ENCODE data around the gene AGO4. TPM values are rescaled to one million over a fixed set of nuclear protein-coding genes. Genes with fewer than 3 reads are reported as not detected.

Gene AGO4
- total RNA-seq, 1 donor: 13.8 TPM

GRCh38 chr1:35825255-35825654 is 17.4 kb downstream of the AGO4 start:
- TF ChIP-seq, protein P1, sequence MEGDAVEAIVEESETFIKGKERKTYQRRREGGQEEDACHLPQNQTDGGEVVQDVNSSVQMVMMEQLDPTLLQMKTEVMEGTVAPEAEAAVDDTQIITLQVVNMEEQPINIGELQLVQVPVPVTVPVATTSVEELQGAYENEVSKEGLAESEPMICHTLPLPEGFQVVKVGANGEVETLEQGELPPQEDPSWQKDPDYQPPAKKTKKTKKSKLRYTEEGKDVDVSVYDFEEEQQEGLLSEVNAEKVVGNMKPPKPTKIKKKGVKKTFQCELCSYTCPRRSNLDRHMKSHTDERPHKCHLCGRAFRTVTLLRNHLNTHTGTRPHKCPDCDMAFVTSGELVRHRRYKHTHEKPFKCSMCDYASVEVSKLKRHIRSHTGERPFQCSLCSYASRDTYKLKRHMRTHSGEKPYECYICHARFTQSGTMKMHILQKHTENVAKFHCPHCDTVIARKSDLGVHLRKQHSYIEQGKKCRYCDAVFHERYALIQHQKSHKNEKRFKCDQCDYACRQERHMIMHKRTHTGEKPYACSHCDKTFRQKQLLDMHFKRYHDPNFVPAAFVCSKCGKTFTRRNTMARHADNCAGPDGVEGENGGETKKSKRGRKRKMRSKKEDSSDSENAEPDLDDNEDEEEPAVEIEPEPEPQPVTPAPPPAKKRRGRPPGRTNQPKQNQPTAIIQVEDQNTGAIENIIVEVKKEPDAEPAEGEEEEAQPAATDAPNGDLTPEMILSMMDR (IDR thresholded peaks at IDR 0.05; ENCODE audit: insufficient read depth, low read depth, low read length): no peak
- no peak for DNase-seq (ENCODE audit: low read depth)
- no peak overlapping the region for H3K4me3 ChIP-seq (ENCODE audit: low read depth, low read length)

DNA sequence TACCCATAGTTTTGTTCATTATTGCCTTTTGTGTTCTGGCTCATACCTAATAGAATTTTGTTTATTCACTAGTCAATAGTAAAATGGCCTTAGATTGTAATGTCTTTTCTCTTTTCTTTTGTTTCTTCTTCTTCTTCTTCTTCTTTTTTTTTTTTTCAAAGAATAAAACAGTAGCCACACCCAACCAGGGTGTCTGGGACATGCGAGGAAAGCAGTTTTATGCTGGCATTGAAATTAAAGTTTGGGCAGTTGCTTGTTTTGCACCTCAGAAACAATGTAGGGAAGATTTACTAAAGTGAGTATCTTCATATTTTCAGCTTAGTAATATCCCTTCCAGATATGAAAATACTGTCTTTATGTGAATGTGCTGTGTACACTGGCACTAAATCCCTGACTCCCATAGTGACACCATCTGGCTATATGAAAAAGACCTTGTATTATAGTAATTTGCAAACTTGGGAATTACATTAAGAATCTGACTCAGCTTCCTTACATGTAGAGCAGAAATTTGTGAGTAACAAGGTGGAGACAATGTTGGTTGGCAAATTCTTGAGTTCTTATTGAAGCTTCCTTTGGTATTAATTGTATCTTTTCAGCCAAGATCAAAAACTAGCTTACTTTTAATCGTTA is 24.6 kb downstream of the AGO4 start:
- no peak overlapping the region for H3K4me3 ChIP-seq (ENCODE audit: low read depth, low read length)
- TF ChIP-seq, protein P1 (IDR thresholded peaks at IDR 0.05; ENCODE audit: insufficient read depth, low read depth, low read length): no peak
- DNase-seq (ENCODE audit: low read depth): no peak

DNA sequence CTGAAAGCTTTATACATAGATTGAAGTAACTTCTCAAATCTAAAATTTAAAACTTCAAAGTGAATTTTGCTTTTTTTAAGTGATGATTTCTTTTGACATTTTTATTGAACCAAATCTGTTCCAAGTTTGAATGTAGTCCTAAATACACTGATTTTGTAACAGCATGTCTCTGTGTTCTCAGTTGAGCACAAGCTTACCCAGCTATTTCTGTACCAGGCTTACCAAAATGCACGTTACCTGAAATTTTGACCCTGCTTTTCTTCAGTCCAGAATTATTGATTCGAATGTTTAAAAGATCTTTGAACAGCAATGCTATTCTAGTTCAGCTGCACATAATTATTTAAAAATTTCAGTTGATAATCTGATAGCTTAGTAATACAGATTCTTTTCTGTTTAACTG is 25.6 kb downstream of the AGO4 start:
- DNase-seq (ENCODE audit: low read depth): no peak
- TF ChIP-seq, protein P1 (IDR thresholded peaks at IDR 0.05; ENCODE audit: insufficient read depth, low read depth, low read length): no peak
- H3K4me3 ChIP-seq (ENCODE audit: low read depth, low read length): no peak overlapping the region

DNA sequence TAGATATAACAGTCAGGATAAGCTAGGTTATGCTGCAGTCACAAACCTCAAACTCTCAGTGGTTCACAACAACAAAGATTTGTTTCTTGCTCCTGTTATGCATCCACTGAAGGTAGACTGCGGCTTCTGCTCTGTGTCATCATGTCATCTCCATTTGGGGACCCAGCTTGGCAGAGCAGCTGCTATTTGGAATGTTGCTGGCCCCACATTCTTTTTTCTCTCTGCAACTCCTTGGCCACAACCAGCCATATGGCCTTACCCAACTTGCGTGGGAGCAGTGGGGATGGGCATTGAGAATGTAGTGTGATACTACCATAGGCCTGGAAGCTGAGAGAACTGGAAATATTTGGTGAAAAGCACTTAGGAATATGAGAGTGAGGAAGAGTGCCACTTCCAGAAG is 26.4 kb downstream of the AGO4 start:
- DNase-seq (ENCODE audit: low read depth): no peak
- TF ChIP-seq, protein P1 (IDR thresholded peaks at IDR 0.05; ENCODE audit: insufficient read depth, low read depth, low read length): no peak
- H3K4me3 ChIP-seq (ENCODE audit: low read depth, low read length): no peak overlapping the region

DNA sequence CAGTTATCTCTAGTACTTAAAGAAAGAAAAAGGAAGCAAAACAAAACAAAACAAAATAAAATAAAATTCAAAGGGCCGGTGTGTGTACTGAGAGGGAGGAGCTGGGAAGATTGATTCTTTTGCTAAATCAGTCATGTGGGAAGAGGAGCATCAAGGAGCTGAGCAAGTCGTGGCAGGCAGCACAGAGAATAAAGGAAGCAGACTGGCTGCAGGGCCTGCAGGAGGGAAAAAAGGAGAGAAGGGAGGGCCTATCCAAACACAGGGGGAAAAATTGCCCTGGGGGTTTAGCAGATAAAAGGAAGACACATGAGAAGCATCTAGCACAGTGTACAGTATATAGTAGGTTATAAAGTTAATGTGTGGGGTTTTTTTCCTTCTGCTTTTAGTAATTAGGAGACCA is 27.6 kb downstream of the AGO4 start:
- no peak overlapping the region for H3K4me3 ChIP-seq (ENCODE audit: low read depth, low read length)
- TF ChIP-seq, protein P1 (IDR thresholded peaks at IDR 0.05; ENCODE audit: insufficient read depth, low read depth, low read length): no peak
- DNase-seq (ENCODE audit: low read depth): no peak

DNA sequence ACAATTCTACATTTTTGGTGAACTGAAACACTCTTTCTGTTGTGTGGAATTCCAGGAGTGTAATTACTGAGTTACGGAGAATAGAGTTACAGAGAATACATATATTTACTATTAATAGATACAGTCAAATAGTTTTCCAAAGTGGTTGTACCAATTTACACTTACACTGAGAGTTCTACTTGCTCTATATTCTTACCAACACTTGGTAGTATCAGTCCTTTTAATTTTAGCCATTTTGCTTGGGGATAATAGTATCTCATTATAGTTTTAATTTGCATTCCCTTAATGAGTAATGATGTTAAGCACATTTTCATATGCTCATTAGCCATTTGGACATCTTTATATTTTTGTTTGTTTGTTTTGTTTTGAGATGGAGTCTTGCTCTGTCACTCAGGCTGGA is 28.9 kb downstream of the AGO4 start:
- TF ChIP-seq, protein P1 (IDR thresholded peaks at IDR 0.05; ENCODE audit: insufficient read depth, low read depth, low read length): no peak
- H3K4me3 ChIP-seq (ENCODE audit: low read depth, low read length): no peak overlapping the region
- no peak for DNase-seq (ENCODE audit: low read depth)

GRCh38 chr1:35838693-35839245 is 31.0 kb downstream of the AGO4 start:
- no peak overlapping the region for H3K4me3 ChIP-seq (ENCODE audit: low read depth, low read length)
- no peak for DNase-seq (ENCODE audit: low read depth)
- TF ChIP-seq, protein P1 (IDR thresholded peaks at IDR 0.05; ENCODE audit: insufficient read depth, low read depth, low read length): no peak

Measured in fibroblast of villous mesenchyme (primary cell).